ENCODE data around the gene ASTL. TPM values are rescaled to one million over a fixed set of nuclear protein-coding genes. Genes with fewer than 3 reads are reported as not detected.

ASTL gene
- total RNA-seq, 4 donors from 2014 or later: 0.87 to 1.7 TPM; not detected in 2

GRCh38 chr2:96137321-96138178 lies 752 bp downstream of the ASTL start:
- no peaks in the 10 kb centered on the region for H3K27me3 ChIP-seq
- no peak for DNase-seq (ENCODE audit: low spot score in 2 of 2)
- H3K27ac ChIP-seq: no peak overlapping the region
- H3K4me1 ChIP-seq: peaks cover 14% of the 10 kb centered on the region
- H3K36me3 ChIP-seq: no peaks in the 10 kb centered on the region
- WGBS: 77% methylated on average over 9 of the region's 15 CpGs
- H3K4me3 ChIP-seq: no peak overlapping the region
- TF ChIP-seq POLR2A (IDR thresholded peaks at IDR 0.05) (no peak), EP300 (IDR thresholded peaks at IDR 0.05) (no peak), POLR2AphosphoS5 (IDR thresholded peaks at IDR 0.05) (no peak), CTCF (IDR thresholded peaks at IDR 0.05) (no peak)
- no peaks in the 10 kb centered on the region for H3K9me3 ChIP-seq

DNA sequence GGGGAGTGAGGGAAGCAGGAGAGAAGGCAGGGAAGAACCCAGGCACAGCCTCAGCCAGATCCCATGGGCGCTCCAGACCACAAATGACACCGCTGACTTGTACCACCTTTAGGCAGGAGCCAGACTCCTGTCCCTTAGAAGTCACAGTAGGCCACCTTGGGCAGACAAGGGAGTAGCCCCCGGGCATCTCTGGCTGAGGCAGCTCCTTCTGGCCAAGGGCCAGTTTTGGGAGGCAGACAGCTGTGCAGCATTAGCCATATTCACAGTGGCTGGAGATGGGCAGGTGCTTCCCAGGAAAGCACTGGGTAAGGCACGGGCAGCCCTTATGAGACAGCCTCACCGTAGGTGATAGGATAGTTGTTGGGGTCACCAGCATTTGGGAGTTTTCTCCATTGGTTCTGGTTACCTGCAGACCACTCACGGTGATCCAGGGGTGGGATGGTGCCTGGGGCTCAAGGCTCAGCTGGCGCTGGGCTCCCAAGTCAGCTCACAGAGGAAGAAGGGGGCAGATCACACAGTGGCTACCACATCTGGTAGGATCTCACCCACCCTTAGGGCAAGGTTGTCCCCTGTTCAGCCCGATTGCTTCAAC lies 2.1 kb downstream of the ASTL start:
- Histone ChIP-seq H3K4me1 (peaks cover 14% of the 10 kb centered on the region), H3K36me3 (no peaks in the 10 kb centered on the region), H3K27me3 (no peaks in the 10 kb centered on the region), H3K27ac (no peak overlapping the region), H3K9me3 (no peaks in the 10 kb centered on the region), H3K4me3 (no peak overlapping the region)
- TF ChIP-seq POLR2A (IDR thresholded peaks at IDR 0.05): no peak
- TF ChIP-seq POLR2AphosphoS5 (IDR thresholded peaks at IDR 0.05): no peak
- TF ChIP-seq EP300 (IDR thresholded peaks at IDR 0.05): no peak
- TF ChIP-seq CTCF (IDR thresholded peaks at IDR 0.05): no peak
- WGBS: 72% methylated on average over 6 of the region's 8 CpGs
- DNase-seq (ENCODE audit: low spot score in 2 of 2): no peak

- 75% methylated on average over 5 of the region's 5 CpGs for WGBS
- DNase-seq (ENCODE audit: low spot score in 2 of 2): no peak
- Histone ChIP-seq H3K9me3 (no peaks in the 10 kb centered on the region), H3K4me3 (no peak overlapping the region), H3K27ac (no peak overlapping the region), H3K27me3 (no peaks in the 10 kb centered on the region), H3K4me1 (peaks cover 14% of the 10 kb centered on the region), H3K36me3 (no peaks in the 10 kb centered on the region)
- TF ChIP-seq EP300 (IDR thresholded peaks at IDR 0.05): no peak
- TF ChIP-seq POLR2AphosphoS5 (IDR thresholded peaks at IDR 0.05): no peak
- no peak for TF ChIP-seq POLR2A (IDR thresholded peaks at IDR 0.05)
- TF ChIP-seq CTCF (IDR thresholded peaks at IDR 0.05): no peak
Observed at GRCh38 chr2:96135621-96136020, 2.7 kb downstream of the ASTL start.

- peaks cover 14% of the 10 kb centered on the region for H3K4me1 ChIP-seq
- TF ChIP-seq POLR2AphosphoS5 (IDR thresholded peaks at IDR 0.05) (no peak), CTCF (IDR thresholded peaks at IDR 0.05) (no peak), POLR2A (IDR thresholded peaks at IDR 0.05) (no peak), EP300 (IDR thresholded peaks at IDR 0.05) (no peak)
- H3K27me3 ChIP-seq: no peaks in the 10 kb centered on the region
- H3K27ac ChIP-seq: no peak overlapping the region
- H3K4me3 ChIP-seq: no peak overlapping the region
- no peaks in the 10 kb centered on the region for H3K36me3 ChIP-seq
- H3K9me3 ChIP-seq: no peaks in the 10 kb centered on the region
- DNase-seq (ENCODE audit: low spot score in 2 of 2): no peak
- WGBS: 77% methylated on average over 9 of the region's 9 CpGs
Observed at GRCh38 chr2:96135171-96135570, 3.1 kb downstream of the ASTL start.

- WGBS: 70% methylated on average over 5 of the region's 11 CpGs
- H3K4me1 ChIP-seq: peaks cover 14% of the 10 kb centered on the region
- DNase-seq (ENCODE audit: low spot score in 2 of 2): no peak
- no peak overlapping the region for H3K27ac ChIP-seq
- H3K27me3 ChIP-seq: no peaks in the 10 kb centered on the region
- no peaks in the 10 kb centered on the region for H3K9me3 ChIP-seq
- no peak for TF ChIP-seq POLR2A (IDR thresholded peaks at IDR 0.05)
- no peak for TF ChIP-seq EP300 (IDR thresholded peaks at IDR 0.05)
- no peak for TF ChIP-seq CTCF (IDR thresholded peaks at IDR 0.05)
- TF ChIP-seq POLR2AphosphoS5 (IDR thresholded peaks at IDR 0.05): no peak
- H3K36me3 ChIP-seq: no peaks in the 10 kb centered on the region
- H3K4me3 ChIP-seq: no peak overlapping the region
Observed at GRCh38 chr2:96134421-96134820, 3.9 kb downstream of the ASTL start.
